ENCODE data around the gene SLC4A7.
A peak's percentile ranks its signal among the peaks of the same experiment; 100 is the strongest.
"Not testable (repeated sequence)": the region's sequence is repeated elsewhere in the genome, so short reads cannot be mapped to it uniquely, and the experiment has no call there.

Gene SLC4A7

GRCh38 chr3:27484015-27484844 is at the start of gene SLC4A7:
SLC4A7 (minus strand) TSS chr3:27484384; CDS start chr3:27484126, 258 bp downstream.
- peak; percentile 94 for DNase-seq (ENCODE audit: low read depth)

GRCh38 chr3:27533261-27533607 is 49.0 kb upstream of the SLC4A7 start:
- DNase-seq (ENCODE audit: low read depth) = peak; percentile 35

GRCh38 chr3:27532426-27533260 is 48.5 kb upstream of the SLC4A7 start:
- no peak for DNase-seq (ENCODE audit: low read depth)

- not testable (repeated sequence) for DNase-seq (ENCODE audit: low read depth)
Observed at GRCh38 chr3:27531193-27531751, 47.1 kb upstream of the SLC4A7 start.

GRCh38 chr3:27528791-27529190 is 44.6 kb upstream of the SLC4A7 start:
- no peak for DNase-seq (ENCODE audit: low read depth)

- no peak for DNase-seq (ENCODE audit: low read depth)
Observed at GRCh38 chr3:27526614-27527315, 42.6 kb upstream of the SLC4A7 start.

- DNase-seq (ENCODE audit: low read depth) = no peak
Observed at GRCh38 chr3:27521872-27522265, 37.7 kb upstream of the SLC4A7 start.

- DNase-seq (ENCODE audit: low read depth) = peak; percentile 90
Observed at GRCh38 chr3:27521179-27521871, 37.1 kb upstream of the SLC4A7 start.

GRCh38 chr3:27511724-27512422 is 27.7 kb upstream of the SLC4A7 start:
- DNase-seq (ENCODE audit: low read depth) = no peak

- DNase-seq (ENCODE audit: low read depth) = no peak
Observed at GRCh38 chr3:27509376-27509775, 25.2 kb upstream of the SLC4A7 start.

- DNase-seq (ENCODE audit: low read depth) = no peak
Observed at GRCh38 chr3:27508424-27508823, 24.2 kb upstream of the SLC4A7 start.

GRCh38 chr3:27507515-27508266 is 23.5 kb upstream of the SLC4A7 start:
- DNase-seq (ENCODE audit: low read depth) = peak; percentile 25

- DNase-seq (ENCODE audit: low read depth) = peak; percentile 29
Observed at GRCh38 chr3:27507111-27507510, 22.9 kb upstream of the SLC4A7 start.

- DNase-seq (ENCODE audit: low read depth) = no peak
Observed at GRCh38 chr3:27504749-27505148, 20.6 kb upstream of the SLC4A7 start.

GRCh38 chr3:27503526-27503925 is 19.3 kb upstream of the SLC4A7 start:
- peak; percentile 55 for DNase-seq (ENCODE audit: low read depth)

- no peak for DNase-seq (ENCODE audit: low read depth)
Observed at GRCh38 chr3:27501759-27502158, 17.6 kb upstream of the SLC4A7 start.

- DNase-seq (ENCODE audit: low read depth) = no peak
Observed at GRCh38 chr3:27500986-27501385, 16.8 kb upstream of the SLC4A7 start.

GRCh38 chr3:27500035-27500434 is 15.9 kb upstream of the SLC4A7 start:
- no peak for DNase-seq (ENCODE audit: low read depth)

GRCh38 chr3:27494784-27495183 is 10.6 kb upstream of the SLC4A7 start:
- DNase-seq (ENCODE audit: low read depth) = no peak

- no peak for DNase-seq (ENCODE audit: low read depth)
Observed at GRCh38 chr3:27488821-27489220, 4.6 kb upstream of the SLC4A7 start.

Measured in ELR (cell line).